HepG2 (cell line): ENCODE data around the gene TTYH1. TPM values are rescaled to one million over a fixed set of nuclear protein-coding genes. Genes with fewer than 3 reads are reported as not detected.

Experiments
- ATAC-seq: fragments of 200-7000 bp; cut with Tn5 transposase; 3 replicates; pipeline ENCODE4 v1.9.1; 2020; ENCODE audit warnings: mild to moderate bottlenecking, moderate library complexity
- BruUV-seq: library from RNA; stranded (reverse); fragments of 400-500 nt; replicated peaks from 2 replicates; lab custom pipeline; 2021; lab: Mats Ljungman, UMichigan
- CTCF ChIA-PET: fragments of 300-600 bp; formaldehyde crosslinking; extraction: SDS; loops from one replicate; lab custom pipeline; 2021; ENCODE audit warnings: low total read pairs, inconsistent platforms, low intra/inter-chr PET ratio; lab: Yijun Ruan, JAX
- POLR2A ChIA-PET: fragments of 350-600 bp; sonication (Branson Sonifier 250); formaldehyde crosslinking; loops from one replicate; lab custom pipeline; 2020; ENCODE audit warnings: antibody characterized with exemption, inconsistent platforms; lab: Yijun Ruan, JAX
- DNase-seq: peaks from one replicate; pipeline ENCODE4 v3.0.0-alpha.2; 2015; ENCODE audit warnings: low spot score
- FAIRE-seq: peaks from 3 replicates; lab custom pipeline; 2011; peaks lifted over from hg19 to GRCh38; lab: Jason Lieb, UNC
- H2AFZ ChIP-seq: one replicate; pipeline ENCODE4 v1.6.1; 2011; ENCODE audit warnings: low read length, inconsistent platforms
- H3K27ac ChIP-seq: fragments of 300-600 bp; 3 replicates; pipeline ENCODE4 v1.8.0; 2011; ENCODE audit warnings: mixed run types, mild to moderate bottlenecking, mixed read lengths, low read length, inconsistent platforms; ENCODE audit not compliant: insufficient read depth; ENCODE audit errors: extremely low read length
- H3K27me3 ChIP-seq, 2 experiments: fragments of 200-600 bp in 1 of 2; 2 replicates in 1 of 2; 3 replicates in 1 of 2; pipeline versions ENCODE4 v1.6.0 to v1.8.0; 2011; ENCODE audit warnings: low read length in 2 of 2, mild to moderate bottlenecking in 2 of 2, moderate library complexity in 2 of 2, inconsistent platforms in 1 of 2; ENCODE audit not compliant: insufficient read depth in 2 of 2, control insufficient read depth in 1 of 2
- H3K36me3 ChIP-seq, 2 experiments: fragments of 200-600 bp in 1 of 2; replicated peaks in 1 of 2; 2 replicates in 1 of 2; 3 replicates in 1 of 2; pipeline versions ENCODE4 v1.5.1 to v1.8.0; 2011; ENCODE audit warnings: low read length in 2 of 2, inconsistent platforms in 1 of 2; ENCODE audit not compliant: insufficient read depth in 2 of 2, control insufficient read depth in 1 of 2
- H3K4me1 ChIP-seq: 2 replicates; pipeline ENCODE4 v1.5.1; 2012; ENCODE audit warnings: low read length, inconsistent platforms; ENCODE audit not compliant: insufficient read depth
- H3K4me2 ChIP-seq: 2 replicates; pipeline ENCODE4 v1.6.0; 2011; ENCODE audit warnings: low read depth, low read length, inconsistent platforms
- H3K4me3 ChIP-seq, 3 experiments: fragments of 200-600 bp in 1 of 3; sonication (generic), shearing (Covaris generic) in 1 of 3; replicated peaks in 1 of 3; 2 replicates each; pipeline ENCODE4 v1.5.1; 2011 to 2016; ENCODE audit warnings: low read length in 3 of 3, inconsistent platforms in 2 of 3, low read depth in 2 of 3, mild to moderate bottlenecking in 2 of 3, control low read depth in 1 of 3, mixed read lengths in 1 of 3; ENCODE audit not compliant: insufficient read depth in 1 of 3
- H3K79me2 ChIP-seq: one replicate; pipeline ENCODE4 v1.6.1; 2011; ENCODE audit warnings: low read length, inconsistent platforms; ENCODE audit not compliant: insufficient read depth
- H3K9ac ChIP-seq: 2 replicates; pipeline ENCODE4 v1.6.0; 2011; ENCODE audit warnings: mild to moderate bottlenecking, low read depth, low read length, inconsistent platforms; ENCODE audit not compliant: insufficient read depth
- H3K9me3 ChIP-seq: 2 replicates; pipeline ENCODE4 v1.5.1; 2012; ENCODE audit warnings: mild to moderate bottlenecking, low read length
- H4K20me1 ChIP-seq: 2 replicates; pipeline ENCODE4 v1.6.0; 2011; ENCODE audit warnings: inconsistent platforms, mild to moderate bottlenecking, low read length, moderate library complexity; ENCODE audit not compliant: insufficient read depth
- ELF1 ChIP-seq: sonication (generic); formaldehyde crosslinking; IDR thresholded peaks from 2 replicates; pipeline ENCODE4 v1.4.0; 2020; ENCODE audit warnings: missing genetic modification reagents
- GZF1 ChIP-seq: sonication (generic); formaldehyde crosslinking; IDR thresholded peaks from 2 replicates; pipeline ENCODE4 v1.5.1; 2020; ENCODE audit warnings: mild to moderate bottlenecking, missing genetic modification reagents
- IKZF1 ChIP-seq: fragments of 450-650 bp; IDR thresholded peaks from 2 replicates; pipeline ENCODE4 v1.7.1; 2016
- PAWR ChIP-seq: sonication (generic); formaldehyde crosslinking; IDR thresholded peaks from 2 replicates; pipeline ENCODE4 v1.4.0; 2020; ENCODE audit warnings: missing genetic modification reagents, mild to moderate bottlenecking, borderline replicate concordance
- TAF15 ChIP-seq: fragments of 200-400 bp; formaldehyde crosslinking; IDR thresholded peaks from one replicate; pipeline ENCODE4 v1.6.1; 2018; ENCODE audit warnings: mild to moderate bottlenecking, low read depth, low read length; ENCODE audit not compliant: poor library complexity, severe bottlenecking
- ZBTB20 ChIP-seq: sonication (generic); formaldehyde crosslinking; IDR thresholded peaks from 2 replicates; pipeline ENCODE4 v1.8.1; 2023; ENCODE audit warnings: missing genetic modification reagents, low read depth, mild to moderate bottlenecking, borderline replicate concordance
- ZKSCAN8 ChIP-seq: IDR thresholded peaks from 2 replicates; pipeline ENCODE4 v1.6.1; 2016; ENCODE audit warnings: borderline replicate concordance, missing genetic modification reagents, missing compliant biosample characterization
- ZNF383 ChIP-seq: sonication (generic); formaldehyde crosslinking; IDR thresholded peaks from 2 replicates; pipeline ENCODE4 v1.4.0; 2020; ENCODE audit warnings: missing genetic modification reagents, mild to moderate bottlenecking, borderline replicate concordance
- ZNF468 ChIP-seq: sonication (generic); formaldehyde crosslinking; IDR thresholded peaks from 2 replicates; pipeline ENCODE4 v1.8.0; 2022; ENCODE audit warnings: mild to moderate bottlenecking, moderate library complexity, missing genetic modification reagents
- ZNF589 ChIP-seq: sonication (generic); formaldehyde crosslinking; conservative IDR thresholded peaks from 2 replicates; pipeline ENCODE4 v1.8.0; 2022; ENCODE audit warnings: mild to moderate bottlenecking, moderate library complexity, missing genetic modification reagents
- ZNF83 ChIP-seq: sonication (generic); formaldehyde crosslinking; IDR thresholded peaks from 2 replicates; pipeline ENCODE4 v1.4.0; 2020; ENCODE audit warnings: missing genetic modification reagents, mild to moderate bottlenecking, borderline replicate concordance
- WGBS: methylation state at CpG from one replicate; pipeline ENCODE4 v1.1.6; 2017; ENCODE audit warnings: low lambda C conversion rate; 5-methylcytosine and 5-hydroxymethylcytosine counted together
- in situ Hi-C: cut with HindIII; loops from 2 replicates; pipeline ENCODE4 v1.10.0; 2017; ENCODE audit warnings: low pct_unique_long_range_greater_than_20kb; ENCODE audit not compliant: extremely low pct_ligation_motif_present
- intact Hi-C: fragments of 100-400 bp; cut with micrococcal nuclease; formaldehyde crosslinking; loops from one replicate; pipeline ENCODE4 v1.10.0; 2022; ENCODE audit not compliant: unreplicated experiment
- polyA plus RNA-seq, 8 experiments: library from polyadenylated mRNA; depleted of rRNA in 3 of 8; stranded (reverse) in 7 of 8; unstranded in 1 of 8; fragments of >200 nt; fragmentation: Illumina TruSeq in 4 of 8; extraction: Trizol in 4 of 8; gene quantifications; 2 replicates each; pipeline versions ENCODE4 v1.2.1 to v1.2.3, GENCODE V29; 2011 to 2016; ENCODE audit warnings: low read depth in 4 of 8, missing spikeins in 1 of 8, mixed read lengths in 1 of 8; ENCODE audit not compliant: insufficient read depth in 1 of 8
- total RNA-seq, 5 experiments: library from RNA; depleted of rRNA; stranded (reverse); fragments of >200 nt; fragmentation: Illumina TruSeq; extraction: Trizol; gene quantifications; 2 replicates each; pipeline ENCODE4 v1.2.3, GENCODE V29; 2016; ENCODE audit warnings: low read depth in 1 of 5
- TF ChIP-seq, protein P1 (sequence below): sonication (generic); formaldehyde crosslinking; IDR thresholded peaks from 2 replicates; pipeline ENCODE4 v1.5.0; 2020; ENCODE audit warnings: missing genetic modification reagents, mild to moderate bottlenecking, borderline replicate concordance
- TF ChIP-seq, protein P2 (sequence below): IDR thresholded peaks from 2 replicates; pipeline ENCODE4 v1.4.0; 2020; ENCODE audit warnings: mild to moderate bottlenecking, missing genetic modification reagents

TTYH1 gene
- total and polyA plus RNA-seq, 2 of the 13 experiments (the other 11 are each of a cell fraction or from before 2014, with no cell fraction given): 6.9 to 19.9 TPM

DNA sequence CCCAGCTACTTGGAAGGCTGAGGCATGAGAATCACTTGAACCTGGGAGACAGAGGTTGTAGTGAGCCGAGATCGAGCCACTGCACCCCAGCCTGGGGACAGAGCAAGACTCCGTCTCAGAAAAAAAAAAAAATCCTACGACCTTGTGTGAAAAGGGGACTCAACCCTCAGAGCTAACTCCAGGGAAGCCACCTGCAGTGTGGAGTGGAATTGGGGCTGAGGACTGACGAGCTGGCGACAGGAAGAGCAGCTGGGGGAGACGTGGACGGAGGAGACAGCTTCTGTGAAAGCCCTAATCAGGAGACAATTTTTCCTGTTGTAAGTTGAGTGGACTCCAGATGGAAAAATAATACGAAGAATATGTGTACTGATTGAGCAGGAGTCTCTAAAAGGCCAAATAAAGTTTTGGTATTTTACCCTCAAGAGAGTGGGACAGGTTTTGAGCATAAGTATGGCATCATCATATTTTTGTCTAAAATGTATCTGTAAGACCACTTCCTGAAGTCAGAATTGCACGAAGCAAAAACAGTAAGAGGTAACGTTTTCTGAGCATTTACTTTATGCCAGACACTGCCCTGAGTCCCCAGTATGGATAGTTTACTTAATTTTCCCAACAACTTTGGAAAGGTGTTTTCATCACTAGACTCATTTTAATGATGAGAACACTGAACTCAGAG is 38.5 kb upstream of the TTYH1 start:
- BruUV-seq: no TSS peak
- WGBS: 29% methylated on average over 11 of the region's 11 CpGs
- no peak for DNase-seq
- H2AFZ ChIP-seq: no peak overlapping the region
- H3K4me1 ChIP-seq: no peaks in the 10 kb centered on the region
- no peak for FAIRE-seq
- TF ChIP-seq TAF15 (no peak), ELF1 (no peak), ZNF83 (CRISPR knock-in tag) (no peak), PAWR (CRISPR knock-in tag) (no peak), ZNF468 (CRISPR knock-in tag) (no peak), GZF1 (CRISPR knock-in tag) (no peak), ZNF383 (CRISPR knock-in tag) (no peak), ZKSCAN8 (CRISPR knock-in tag) (no peak), ZNF589 (no peak), ZBTB20 (no peak), IKZF1 (no peak)
- TF ChIP-seq, protein P1, sequence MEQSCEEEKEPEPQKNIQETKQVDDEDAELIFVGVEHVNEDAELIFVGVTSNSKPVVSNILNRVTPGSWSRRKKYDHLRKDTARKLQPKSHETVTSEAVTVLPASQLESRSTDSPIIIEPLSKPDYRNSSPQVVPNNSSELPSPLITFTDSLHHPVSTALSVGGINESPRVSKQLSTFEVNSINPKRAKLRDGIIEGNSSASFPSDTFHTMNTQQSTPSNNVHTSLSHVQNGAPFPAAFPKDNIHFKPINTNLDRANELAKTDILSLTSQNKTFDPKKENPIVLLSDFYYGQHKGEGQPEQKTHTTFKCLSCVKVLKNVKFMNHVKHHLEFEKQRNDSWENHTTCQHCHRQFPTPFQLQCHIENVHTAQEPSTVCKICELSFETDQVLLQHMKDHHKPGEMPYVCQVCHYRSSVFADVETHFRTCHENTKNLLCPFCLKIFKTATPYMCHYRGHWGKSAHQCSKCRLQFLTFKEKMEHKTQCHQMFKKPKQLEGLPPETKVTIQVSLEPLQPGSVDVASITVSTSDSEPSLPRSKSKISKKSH (CRISPR knock-in tag): no peak
- TF ChIP-seq, protein P2, sequence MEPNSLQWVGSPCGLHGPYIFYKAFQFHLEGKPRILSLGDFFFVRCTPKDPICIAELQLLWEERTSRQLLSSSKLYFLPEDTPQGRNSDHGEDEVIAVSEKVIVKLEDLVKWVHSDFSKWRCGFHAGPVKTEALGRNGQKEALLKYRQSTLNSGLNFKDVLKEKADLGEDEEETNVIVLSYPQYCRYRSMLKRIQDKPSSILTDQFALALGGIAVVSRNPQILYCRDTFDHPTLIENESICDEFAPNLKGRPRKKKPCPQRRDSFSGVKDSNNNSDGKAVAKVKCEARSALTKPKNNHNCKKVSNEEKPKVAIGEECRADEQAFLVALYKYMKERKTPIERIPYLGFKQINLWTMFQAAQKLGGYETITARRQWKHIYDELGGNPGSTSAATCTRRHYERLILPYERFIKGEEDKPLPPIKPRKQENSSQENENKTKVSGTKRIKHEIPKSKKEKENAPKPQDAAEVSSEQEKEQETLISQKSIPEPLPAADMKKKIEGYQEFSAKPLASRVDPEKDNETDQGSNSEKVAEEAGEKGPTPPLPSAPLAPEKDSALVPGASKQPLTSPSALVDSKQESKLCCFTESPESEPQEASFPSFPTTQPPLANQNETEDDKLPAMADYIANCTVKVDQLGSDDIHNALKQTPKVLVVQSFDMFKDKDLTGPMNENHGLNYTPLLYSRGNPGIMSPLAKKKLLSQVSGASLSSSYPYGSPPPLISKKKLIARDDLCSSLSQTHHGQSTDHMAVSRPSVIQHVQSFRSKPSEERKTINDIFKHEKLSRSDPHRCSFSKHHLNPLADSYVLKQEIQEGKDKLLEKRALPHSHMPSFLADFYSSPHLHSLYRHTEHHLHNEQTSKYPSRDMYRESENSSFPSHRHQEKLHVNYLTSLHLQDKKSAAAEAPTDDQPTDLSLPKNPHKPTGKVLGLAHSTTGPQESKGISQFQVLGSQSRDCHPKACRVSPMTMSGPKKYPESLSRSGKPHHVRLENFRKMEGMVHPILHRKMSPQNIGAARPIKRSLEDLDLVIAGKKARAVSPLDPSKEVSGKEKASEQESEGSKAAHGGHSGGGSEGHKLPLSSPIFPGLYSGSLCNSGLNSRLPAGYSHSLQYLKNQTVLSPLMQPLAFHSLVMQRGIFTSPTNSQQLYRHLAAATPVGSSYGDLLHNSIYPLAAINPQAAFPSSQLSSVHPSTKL (CRISPR knock-in tag): no peak
- TF ChIP-seq, all 625 proteins: peak for 0
- H3K9me3 ChIP-seq: no peaks in the 10 kb centered on the region
- no peak overlapping the region for H3K4me2 ChIP-seq
- intact Hi-C loops (no loop called here), in situ Hi-C loops (no loop called here)
- H3K27me3 ChIP-seq: peaks cover 0 to 4% of the 10 kb centered on the region in 2 experiments; a peak in 1 of 5 replicates
- H3K9ac ChIP-seq: no peak overlapping the region
- no peak for ATAC-seq
- no peaks in the 10 kb centered on the region for H3K79me2 ChIP-seq
- no peak overlapping the region for H3K27ac ChIP-seq
- no peaks in the 10 kb centered on the region for H3K36me3 ChIP-seq
- H3K4me3 ChIP-seq: no peak overlapping the region
- CTCF ChIA-PET: no interaction called here
- no peaks in the 10 kb centered on the region for H4K20me1 ChIP-seq
- POLR2A ChIA-PET: no interaction called here
